Transverse colon (tissue), 4 donors: Measurements from ENCODE around the gene C10orf105. TPM values are rescaled to one million over a fixed set of nuclear protein-coding genes. Genes with fewer than 3 reads are reported as not detected.
A peak's percentile ranks its signal among the peaks of the same experiment; 100 is the strongest.

Experiments
- DNase-seq: peaks from one replicate; pipeline ENCODE4 v3.0.0-alpha.2; 2019
- H3K27ac ChIP-seq, 4 donors: fragments of 200-600 bp; sonication (generic); 2 replicates each; pipeline ENCODE4 v1.5.1; 2016 to 2018; ENCODE audit warnings: inconsistent platforms in 4 of 4
- H3K27me3 ChIP-seq: fragments of 200-600 bp; sonication (generic); 2 replicates; pipeline ENCODE4 v1.5.1; 2017; ENCODE audit warnings: inconsistent platforms
- H3K36me3 ChIP-seq, 4 donors: fragments of 200-600 bp; sonication (generic); 2 replicates each; pipeline ENCODE4 v1.5.1; 2017 to 2019; ENCODE audit warnings: inconsistent platforms in 4 of 4
- H3K4me1 ChIP-seq, 4 donors: fragments of 200-600 bp; sonication (generic); 2 replicates each; pipeline ENCODE4 v1.5.1; 2017 to 2020; ENCODE audit warnings: inconsistent platforms in 4 of 4
- H3K4me3 ChIP-seq, 4 donors: fragments of 200-600 bp; sonication (generic); 1 replicate in 1 of 4; 2 replicates in 3 of 4; pipeline versions ENCODE4 v1.5.1 to v1.6.1; 2017 to 2019; ENCODE audit warnings: inconsistent platforms in 4 of 4
- H3K9me3 ChIP-seq, 2 donors: fragments of 200-600 bp; sonication (generic); 2 replicates each; pipeline ENCODE4 v1.5.1; 2017 to 2019; ENCODE audit warnings: inconsistent platforms in 2 of 2
- EP300 ChIP-seq: sonication (generic); formaldehyde crosslinking; IDR thresholded peaks from one replicate; pipeline ENCODE4 v1.6.1; 2017; ENCODE audit warnings: antibody characterized with exemption, low read depth
- POLR2A ChIP-seq: fragments of 450-650 bp; IDR thresholded peaks from one replicate; pipeline ENCODE4 v1.6.1; 2016; ENCODE audit warnings: antibody characterized with exemption, mild to moderate bottlenecking, moderate library complexity
- POLR2AphosphoS5 ChIP-seq, 3 donors: sonication (generic); formaldehyde crosslinking; IDR thresholded peaks; one replicate each; pipeline ENCODE4 v1.6.1; 2016; ENCODE audit warnings: antibody characterized with exemption in 3 of 3
- WGBS, 2 donors: methylation state at CpG; one replicate each; pipeline ENCODE4 v1.1.5; 2018; ENCODE audit warnings: low coverage in 1 of 2; 5-methylcytosine and 5-hydroxymethylcytosine counted together
- in situ Hi-C, 4 donors: fragments of 200-750 bp; cut with MboI; loops; one replicate each; pipeline versions ENCODE4 v1.15.0 to v1.15.1; 2017; ENCODE audit warnings: low sequenced_read_pairs in 3 of 4, low pct_ligation_motif_present in 1 of 4, low pct_unique_long_range_greater_than_20kb in 1 of 4
- intact Hi-C: fragments of 100-400 bp; cut with DNase I; formaldehyde crosslinking; loops from one replicate; pipeline ENCODE4 v1.15.1; 2023; ENCODE audit warnings: low total_unique reads
- total RNA-seq, 4 donors: library from RNA; depleted of rRNA; stranded (reverse); fragments of >200 nt; gene quantifications; one replicate each; pipeline ENCODE4 v1.1.0, GENCODE V29; 2016
- TF ChIP-seq, protein P1 (sequence below), 5 experiments: fragments of 200-600 bp in 3 of 5; fragments of 450-650 bp in 2 of 5; sonication (generic) in 3 of 5; IDR thresholded peaks; 1 replicate in 2 of 5; 2 replicates in 3 of 5; pipeline ENCODE4 v1.5.1; 2016 to 2017; ENCODE audit warnings: antibody characterized with exemption in 5 of 5, inconsistent platforms in 3 of 5, mild to moderate bottlenecking in 2 of 5, moderate library complexity in 1 of 5

C10orf105 gene
- total RNA-seq, 4 donors from 2014 or later = 0.16 TPM; not detected in 3

DNA sequence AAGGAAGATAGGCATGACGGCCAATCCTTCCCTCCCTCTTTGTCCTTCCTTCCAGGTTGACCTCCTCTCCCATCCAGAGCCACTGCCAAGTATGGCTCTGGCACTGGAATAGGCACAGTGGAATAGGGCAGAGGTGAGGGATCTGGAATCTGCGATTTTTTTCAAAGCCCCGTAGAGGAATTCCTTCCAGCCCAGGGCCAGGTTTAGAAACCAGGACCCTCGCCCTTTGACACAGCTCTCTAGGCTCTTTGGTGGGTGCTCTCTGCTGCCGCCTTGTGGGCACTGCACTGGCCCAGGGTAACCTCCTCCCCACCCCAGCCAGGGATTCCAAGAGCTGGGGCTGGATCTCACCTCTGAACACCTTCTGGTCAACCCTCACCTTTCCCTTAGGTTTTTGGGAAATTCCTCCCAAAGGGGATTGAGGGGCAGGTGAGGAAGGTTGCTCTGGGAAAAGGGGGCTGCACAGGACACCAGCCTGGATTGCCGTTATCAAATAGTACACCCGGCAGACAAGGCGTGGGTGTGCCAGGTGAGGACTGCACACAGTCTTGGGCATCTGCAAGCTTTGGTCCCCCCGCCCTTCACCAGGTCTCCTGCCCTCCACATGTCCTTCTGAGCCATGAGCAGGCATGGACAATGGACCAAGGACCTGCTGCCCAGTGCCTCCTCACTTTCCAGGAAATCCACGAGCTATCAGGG, 22.8 kb downstream of the C10orf105 start:
- Histone ChIP-seq H3K27ac (no peak overlapping the region), H3K9me3 (no peaks in the 10 kb centered on the region), H3K27me3 (no peaks in the 10 kb centered on the region), H3K4me3 (no peak overlapping the region), H3K36me3 (no peaks in the 10 kb centered on the region), H3K4me1 (peaks cover 4 to 6% (median 5%) of the 10 kb centered on the region in 4 donors)
- intact Hi-C loops (loop anchor here (10.0 kb wide), 1 partner anchor 108 kb away; no protein-coding TSS in a partner anchor), in situ Hi-C loops (no loop called here)
- DNase-seq = peak; percentile 80
- WGBS, 2 donors = 43% methylated on average over 10 of the region's 10 CpGs; no CpG with 5 or more reads in 1 of the 2 donors
- no peak for TF ChIP-seq POLR2A
- TF ChIP-seq, protein P1, sequence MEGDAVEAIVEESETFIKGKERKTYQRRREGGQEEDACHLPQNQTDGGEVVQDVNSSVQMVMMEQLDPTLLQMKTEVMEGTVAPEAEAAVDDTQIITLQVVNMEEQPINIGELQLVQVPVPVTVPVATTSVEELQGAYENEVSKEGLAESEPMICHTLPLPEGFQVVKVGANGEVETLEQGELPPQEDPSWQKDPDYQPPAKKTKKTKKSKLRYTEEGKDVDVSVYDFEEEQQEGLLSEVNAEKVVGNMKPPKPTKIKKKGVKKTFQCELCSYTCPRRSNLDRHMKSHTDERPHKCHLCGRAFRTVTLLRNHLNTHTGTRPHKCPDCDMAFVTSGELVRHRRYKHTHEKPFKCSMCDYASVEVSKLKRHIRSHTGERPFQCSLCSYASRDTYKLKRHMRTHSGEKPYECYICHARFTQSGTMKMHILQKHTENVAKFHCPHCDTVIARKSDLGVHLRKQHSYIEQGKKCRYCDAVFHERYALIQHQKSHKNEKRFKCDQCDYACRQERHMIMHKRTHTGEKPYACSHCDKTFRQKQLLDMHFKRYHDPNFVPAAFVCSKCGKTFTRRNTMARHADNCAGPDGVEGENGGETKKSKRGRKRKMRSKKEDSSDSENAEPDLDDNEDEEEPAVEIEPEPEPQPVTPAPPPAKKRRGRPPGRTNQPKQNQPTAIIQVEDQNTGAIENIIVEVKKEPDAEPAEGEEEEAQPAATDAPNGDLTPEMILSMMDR (IDR thresholded peaks at IDR 0.05) = peak; percentile 86 to 90 (median 88)

GRCh38 chr10:71695502-71696476, 23.8 kb downstream of the C10orf105 start:
- peaks cover 4 to 6% (median 5%) of the 10 kb centered on the region in 4 donors for H3K4me1 ChIP-seq
- H3K4me3 ChIP-seq = no peak overlapping the region
- H3K27ac ChIP-seq = peak overlapping the region in 1 of 4 donors; percentile 29
- DNase-seq = no peak
- no peaks in the 10 kb centered on the region for H3K27me3 ChIP-seq
- H3K9me3 ChIP-seq = no peaks in the 10 kb centered on the region
- H3K36me3 ChIP-seq = no peaks in the 10 kb centered on the region
- in situ Hi-C loops = no loop called here
- TF ChIP-seq POLR2A (no peak), EP300 (no peak), POLR2AphosphoS5 (IDR thresholded peaks at IDR 0.05) (no peak)
- TF ChIP-seq, protein P1 (IDR thresholded peaks at IDR 0.05) = no peak
- intact Hi-C loops = loop anchor here (10.0 kb wide), 1 partner anchor 109 kb away; no protein-coding TSS in a partner anchor
- WGBS, 2 donors = 87% methylated on average over 12 of the region's 14 CpGs; no CpG with 5 or more reads in 1 of the 2 donors

GRCh38 chr10:71694567-71694968, 25.0 kb downstream of the C10orf105 start:
- DNase-seq = peak; percentile 72
- WGBS, 2 donors = 62% methylated on average over 10 of the region's 10 CpGs; no CpG with 5 or more reads in 1 of the 2 donors
- Histone ChIP-seq H3K4me3 (no peak overlapping the region), H3K36me3 (no peaks in the 10 kb centered on the region), H3K27me3 (no peaks in the 10 kb centered on the region), H3K4me1 (peaks cover 4 to 6% (median 5%) of the 10 kb centered on the region in 4 donors), H3K27ac (peak overlapping the region; percentile 36 to 66 (median 52)), H3K9me3 (no peaks in the 10 kb centered on the region)
- TF ChIP-seq, protein P1 (IDR thresholded peaks at IDR 0.05) = no peak
- TF ChIP-seq POLR2A (no peak), POLR2AphosphoS5 (IDR thresholded peaks at IDR 0.05) (no peak)
- intact Hi-C loops = loop anchor here (10.0 kb wide), 1 partner anchor 110 kb away; no protein-coding TSS in a partner anchor
- in situ Hi-C loops = no loop called here

DNA sequence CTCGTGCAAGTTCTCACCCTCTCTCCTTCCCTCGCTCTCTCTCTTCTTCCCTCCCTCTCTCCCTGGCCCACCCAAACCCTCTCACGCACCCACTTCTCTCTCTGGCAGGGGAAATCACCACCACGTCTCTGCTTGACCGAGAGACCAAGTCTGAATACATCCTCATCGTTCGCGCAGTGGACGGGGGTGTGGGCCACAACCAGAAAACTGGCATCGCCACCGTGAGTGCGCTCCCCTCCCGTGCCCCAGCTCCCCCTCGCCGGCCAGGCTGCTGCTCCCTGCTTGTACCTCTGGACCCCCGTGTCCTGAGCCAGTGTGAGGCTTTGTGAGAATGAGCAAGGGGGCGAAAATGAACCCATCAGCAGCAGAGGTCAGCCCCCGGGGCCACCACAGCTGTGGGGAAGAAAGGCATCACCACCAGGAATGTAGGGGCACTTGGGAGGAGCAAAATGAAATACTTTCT, 25.5 kb downstream of the C10orf105 start:
- intact Hi-C loops = loop anchor here (10.0 kb wide), 1 partner anchor 111 kb away; no protein-coding TSS in a partner anchor
- no peak for DNase-seq
- WGBS, 2 donors = 50 to 64% methylated on average over 1 to 17 of the region's 18 CpGs
- H3K27ac ChIP-seq = peak overlapping the region; percentile 36 to 66 (median 52)
- in situ Hi-C loops = no loop called here
- H3K4me3 ChIP-seq = no peak overlapping the region
- no peaks in the 10 kb centered on the region for H3K27me3 ChIP-seq
- H3K9me3 ChIP-seq = no peaks in the 10 kb centered on the region
- H3K36me3 ChIP-seq = no peaks in the 10 kb centered on the region
- H3K4me1 ChIP-seq = peaks cover 4 to 6% (median 5%) of the 10 kb centered on the region in 4 donors
- TF ChIP-seq, protein P1 (IDR thresholded peaks at IDR 0.05) = no peak
- TF ChIP-seq POLR2A (no peak), POLR2AphosphoS5 (IDR thresholded peaks at IDR 0.05) (no peak), EP300 (no peak)
